Endothelial cell of umbilical vein (primary cell): Measurements from ENCODE around the gene DENND2C. TPM values are rescaled to one million over a fixed set of nuclear protein-coding genes. Genes with fewer than 3 reads are reported as not detected.

Experiments used
- BruUV-seq: library from RNA; stranded (reverse); fragments of 400-500 nt; replicated peaks from 2 replicates; lab custom pipeline; 2021; lab: Mats Ljungman, UMichigan
- CTCF ChIA-PET: fragments of 300-600, 350-600 bp; sonication (Branson Sonifier 250); formaldehyde crosslinking; loops from one replicate; lab custom pipeline; 2021; ENCODE audit warnings: antibody characterized with exemption, inconsistent platforms; lab: Charles Lee
- POLR2A ChIA-PET: fragments of 300-600, 350-600 bp; sonication (Branson Sonifier 250); formaldehyde crosslinking; loops from one replicate; lab custom pipeline; 2021; ENCODE audit warnings: antibody characterized with exemption, inconsistent platforms; lab: Charles Lee
- DNase-seq: peaks from one replicate; pipeline ENCODE4 v3.0.0-alpha.2; 2011; ENCODE audit warnings: low read depth, low spot score
- FAIRE-seq: peaks from 2 replicates; lab custom pipeline; 2011; peaks lifted over from hg19 to GRCh38; lab: Jason Lieb, UNC
- H2AFZ ChIP-seq: 2 replicates; pipeline ENCODE4 v1.6.0; 2012; ENCODE audit warnings: low read depth, low read length, control low read depth, inconsistent platforms
- H3K27ac ChIP-seq: 2 replicates; pipeline ENCODE4 v1.5.1; 2011; ENCODE audit warnings: low read depth, mild to moderate bottlenecking, control low read depth, low read length, moderate library complexity; ENCODE audit not compliant: insufficient read depth
- H3K27me3 ChIP-seq, 2 experiments: 2 replicates each; pipeline versions ENCODE4 v1.6.0 to v1.6.1; 2011; ENCODE audit warnings: low read length in 2 of 2, mixed read lengths in 1 of 2; ENCODE audit not compliant: control insufficient read depth in 2 of 2, insufficient read depth in 2 of 2
- H3K36me3 ChIP-seq, 2 experiments: 2 replicates in 1 of 2; 3 replicates in 1 of 2; pipeline ENCODE4 v1.5.1; 2011; ENCODE audit warnings: low read length in 2 of 2, mild to moderate bottlenecking in 1 of 2, moderate library complexity in 1 of 2; ENCODE audit not compliant: control insufficient read depth in 2 of 2, insufficient read depth in 2 of 2; ENCODE audit errors: extremely low read depth in 1 of 2
- H3K4me1 ChIP-seq: 3 replicates; pipeline ENCODE4 v1.5.1; 2011; ENCODE audit warnings: mild to moderate bottlenecking, low read length; ENCODE audit not compliant: control insufficient read depth, insufficient read depth; ENCODE audit errors: extremely low read depth
- H3K4me2 ChIP-seq: 2 replicates; pipeline ENCODE4 v1.6.1; 2011; ENCODE audit warnings: low read length, control low read depth, mixed read lengths; ENCODE audit not compliant: insufficient read depth
- H3K4me3 ChIP-seq, 3 experiments: fragments of 200-600 bp in 1 of 3; sonication (generic), shearing (Covaris generic) in 1 of 3; replicated peaks in 1 of 3; 2 replicates each; pipeline ENCODE4 v1.5.1; 2011 to 2016; ENCODE audit warnings: control low read depth in 3 of 3, low read length in 3 of 3, mild to moderate bottlenecking in 2 of 3, inconsistent platforms in 1 of 3, low read depth in 1 of 3, moderate library complexity in 1 of 3; ENCODE audit not compliant: insufficient read depth in 1 of 3
- H3K79me2 ChIP-seq: 2 replicates; pipeline ENCODE4 v1.6.0; 2012; ENCODE audit warnings: low read length, inconsistent platforms; ENCODE audit not compliant: control insufficient read depth, insufficient read depth
- H3K9ac ChIP-seq: replicated peaks from 2 replicates; pipeline ENCODE3; 2011; ENCODE audit warnings: low read length, control low read depth; ENCODE audit not compliant: insufficient read depth; ENCODE audit errors: extremely low read depth
- H3K9me1 ChIP-seq: replicated peaks from 3 replicates; pipeline ENCODE4 v1.6.0; 2011; ENCODE audit warnings: mild to moderate bottlenecking, low read length; ENCODE audit not compliant: control insufficient read depth, insufficient read depth; ENCODE audit errors: extremely low read depth
- H3K9me3 ChIP-seq: replicated peaks from 2 replicates; pipeline ENCODE4 v1.5.1; 2012; ENCODE audit warnings: low read length, inconsistent platforms; ENCODE audit not compliant: control insufficient read depth, insufficient read depth
- H4K20me1 ChIP-seq: replicated peaks from 2 replicates; pipeline ENCODE3; 2011; ENCODE audit warnings: mild to moderate bottlenecking, low read length; ENCODE audit not compliant: control insufficient read depth, insufficient read depth; ENCODE audit errors: extremely low read depth
- CTCF ChIP-seq, 2 donors: IDR thresholded peaks; 1 replicate in 1 of 2; 2 replicates in 1 of 2; pipeline ENCODE4 v1.5.1; 2011; ENCODE audit warnings: low read length in 2 of 2, mild to moderate bottlenecking in 2 of 2, moderate library complexity in 2 of 2, control low read depth in 1 of 2, inconsistent platforms in 1 of 2, low read depth in 1 of 2; ENCODE audit not compliant: insufficient read depth in 1 of 2; ENCODE audit errors: extremely low read depth in 1 of 2
- EZH2 ChIP-seq: IDR thresholded peaks from 2 replicates; pipeline ENCODE4 v1.6.1; 2012; ENCODE audit warnings: borderline replicate concordance, low read depth, mild to moderate bottlenecking, moderate library complexity, low read length, inconsistent platforms; ENCODE audit not compliant: severe bottlenecking
- FOS ChIP-seq: IDR thresholded peaks from 2 replicates; pipeline ENCODE4 v1.6.1; 2011; ENCODE audit warnings: mild to moderate bottlenecking, low read length, moderate library complexity, borderline replicate concordance; ENCODE audit not compliant: insufficient read depth
- GATA2 ChIP-seq: IDR thresholded peaks from 2 replicates; pipeline ENCODE4 v1.7.0; 2011; ENCODE audit warnings: low read depth, mild to moderate bottlenecking, moderate library complexity, mixed read lengths, low read length; ENCODE audit not compliant: insufficient read length, insufficient read depth
- JUN ChIP-seq: IDR thresholded peaks from 2 replicates; pipeline ENCODE4 v1.6.1; 2011; ENCODE audit warnings: borderline replicate concordance, low read depth; ENCODE audit not compliant: insufficient read length, insufficient read depth
- MAX ChIP-seq: IDR thresholded peaks from 2 replicates; pipeline ENCODE4 v1.6.1; 2011; ENCODE audit not compliant: insufficient read depth, insufficient read length
- MYC ChIP-seq: IDR thresholded peaks from one replicate; pipeline ENCODE4 v1.6.1; 2011; ENCODE audit warnings: mild to moderate bottlenecking, low read depth, low read length
- POLR2A ChIP-seq: IDR thresholded peaks from 2 replicates; pipeline ENCODE4 v1.6.1; 2012; ENCODE audit warnings: low read depth, mild to moderate bottlenecking, control low read depth, low read length
- POLR2AphosphoS5 ChIP-seq: IDR thresholded peaks from 2 replicates; pipeline ENCODE4 v1.6.1; 2012; ENCODE audit warnings: low read depth, mild to moderate bottlenecking, control low read depth, low read length, moderate library complexity; ENCODE audit not compliant: insufficient read depth
- dilution Hi-C: fragments of 300-500 bp; cut with MboI; formaldehyde crosslinking; loops from one replicate; pipeline ENCODE4 v1.15.0; 2019; ENCODE audit warnings: low sequenced_read_pairs; ENCODE audit not compliant: extremely low pct_ligation_motif_present
- intact Hi-C: fragments of 100-400 bp; cut with micrococcal nuclease; formaldehyde crosslinking; loops from one replicate; pipeline ENCODE4 v1.10.0; 2022
- polyA plus RNA-seq, 4 experiments: library from polyadenylated mRNA; depleted of rRNA in 3 of 4; stranded (reverse) in 3 of 4; unstranded in 1 of 4; fragments of >200 nt; gene quantifications; 2 replicates each; pipeline versions ENCODE4 v1.2.1 to v1.2.3, GENCODE V29; 2011 to 2012; ENCODE audit warnings: missing spikeins in 1 of 4
- total RNA-seq: library from RNA; stranded (reverse); gene quantifications from 2 replicates; pipeline ENCODE4 v1.2.3, GENCODE V29; 2021

DENND2C gene
- total and polyA plus RNA-seq, 2 donors (not counting 3 experiments of a cell fraction or from before 2014, with no cell fraction given), result 0.12 to 0.22 TPM

- dilution Hi-C loops (no loop called here), intact Hi-C loops (no loop called here)
- Histone ChIP-seq H4K20me1 (no peaks in the 10 kb centered on the region), H3K36me3 (no peaks in the 10 kb centered on the region), H3K79me2 (no peaks in the 10 kb centered on the region), H3K27ac (no peak overlapping the region), H3K4me3 (no peak overlapping the region), H3K9ac (no peak overlapping the region), H3K4me1 (peaks cover 4% of the 10 kb centered on the region), H3K4me2 (no peak overlapping the region), H3K9me1 (no peaks in the 10 kb centered on the region), H3K27me3 (peaks cover 0 to 2% of the 10 kb centered on the region in 2 experiments), H3K9me3 (no peaks in the 10 kb centered on the region), H2AFZ (no peak overlapping the region)
- CTCF ChIA-PET, result no interaction called here
- POLR2A ChIA-PET, result interaction anchor here (0.7 kb wide), 1 partner anchor 24 kb away, joined by 3 read pairs; no protein-coding TSS in a partner anchor
- DNase-seq (no peak), FAIRE-seq (no peak)
- no TSS peak for BruUV-seq
- TF ChIP-seq CTCF (IDR thresholded peaks at IDR 0.05; ENCODE audit: extremely low read depth in 1 of 2, insufficient read depth in 1 of 2, low read depth in 1 of 2, low read length in 2 of 2), result no peak
- TF ChIP-seq POLR2AphosphoS5, result no peak
- TF ChIP-seq JUN, result no peak
- TF ChIP-seq MAX, result no peak
- no peak for TF ChIP-seq EZH2
- no peak for TF ChIP-seq POLR2A
- TF ChIP-seq MYC, result no peak
- no peak for TF ChIP-seq GATA2
- no peak for TF ChIP-seq FOS
Measured at GRCh38 chr1:114540821-114541220, 129.0 kb downstream of the DENND2C start.
